ENCODE results near the gene NCAPD2. TPM values are rescaled to one million over a fixed set of nuclear protein-coding genes. Genes with fewer than 3 reads are reported as not detected.

Gene NCAPD2
- total RNA-seq, 1 donor from 2014 or later = 11.7 TPM

DNA sequence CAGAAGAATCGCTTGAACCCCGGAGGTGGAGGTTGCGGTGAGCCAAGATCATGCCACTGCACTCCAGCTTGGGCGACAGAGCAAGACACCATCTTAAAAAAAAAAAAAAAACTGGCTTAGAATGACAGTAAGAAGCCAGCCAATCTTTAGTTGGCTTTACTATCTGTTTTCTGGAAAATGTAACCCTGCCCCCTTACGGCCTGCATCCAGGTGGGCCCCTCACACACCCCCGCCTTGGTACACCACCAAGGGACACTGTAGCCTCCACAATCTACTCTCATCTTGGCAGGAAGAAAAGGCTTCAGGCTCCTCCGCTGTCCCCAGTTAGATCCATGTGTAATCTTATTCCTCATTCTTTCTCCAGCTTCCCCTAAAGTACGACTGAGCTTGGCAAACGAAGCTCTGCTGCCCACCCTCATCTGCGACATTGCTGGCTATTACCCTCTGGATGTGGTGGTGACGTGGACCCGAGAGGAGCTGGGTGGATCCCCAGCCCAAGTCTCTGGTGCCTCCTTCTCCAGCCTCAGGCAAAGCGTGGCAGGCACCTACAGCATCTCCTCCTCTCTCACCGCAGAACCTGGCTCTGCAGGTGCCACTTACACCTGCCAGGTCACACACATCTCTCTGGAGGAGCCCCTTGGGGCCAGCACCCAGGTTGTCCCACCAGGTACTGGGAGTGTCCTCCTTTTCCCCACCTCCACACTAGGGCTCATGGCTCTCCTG is 35.5 kb upstream of the NCAPD2 start:
- peak in 1 of 2 donors; percentile 5 for DNase-seq (ENCODE audit: low spot score in 2 of 2)
- H3K36me3 ChIP-seq = peaks cover 63 to 86% of the 10 kb centered on the region in 2 donors

DNA sequence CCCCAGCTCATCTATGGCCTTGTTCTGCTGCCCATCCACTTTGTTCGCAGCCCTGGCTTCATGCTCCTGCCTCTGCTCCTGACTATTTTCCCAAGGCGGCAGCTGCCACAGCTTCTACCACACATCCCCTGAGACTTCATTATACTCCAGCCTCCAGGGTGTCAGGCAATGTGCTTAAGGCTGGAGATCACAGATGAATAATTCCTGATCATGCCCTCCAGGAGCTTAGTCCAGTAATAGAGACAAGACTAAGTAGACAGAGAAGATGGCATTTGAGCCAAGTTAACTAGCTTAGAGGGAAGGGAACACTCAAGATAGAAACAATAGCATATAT is 34.9 kb upstream of the NCAPD2 start:
- Histone ChIP-seq H3K27me3 (no peaks in the 10 kb centered on the region), H3K9me3 (no peaks in the 10 kb centered on the region), H3K36me3 (peaks cover 68 to 89% of the 10 kb centered on the region in 2 donors), H3K27ac (no peak overlapping the region), H3K4me3 (no peak overlapping the region), H3K4me1 (no peaks in the 10 kb centered on the region)
- TF ChIP-seq, protein P1, sequence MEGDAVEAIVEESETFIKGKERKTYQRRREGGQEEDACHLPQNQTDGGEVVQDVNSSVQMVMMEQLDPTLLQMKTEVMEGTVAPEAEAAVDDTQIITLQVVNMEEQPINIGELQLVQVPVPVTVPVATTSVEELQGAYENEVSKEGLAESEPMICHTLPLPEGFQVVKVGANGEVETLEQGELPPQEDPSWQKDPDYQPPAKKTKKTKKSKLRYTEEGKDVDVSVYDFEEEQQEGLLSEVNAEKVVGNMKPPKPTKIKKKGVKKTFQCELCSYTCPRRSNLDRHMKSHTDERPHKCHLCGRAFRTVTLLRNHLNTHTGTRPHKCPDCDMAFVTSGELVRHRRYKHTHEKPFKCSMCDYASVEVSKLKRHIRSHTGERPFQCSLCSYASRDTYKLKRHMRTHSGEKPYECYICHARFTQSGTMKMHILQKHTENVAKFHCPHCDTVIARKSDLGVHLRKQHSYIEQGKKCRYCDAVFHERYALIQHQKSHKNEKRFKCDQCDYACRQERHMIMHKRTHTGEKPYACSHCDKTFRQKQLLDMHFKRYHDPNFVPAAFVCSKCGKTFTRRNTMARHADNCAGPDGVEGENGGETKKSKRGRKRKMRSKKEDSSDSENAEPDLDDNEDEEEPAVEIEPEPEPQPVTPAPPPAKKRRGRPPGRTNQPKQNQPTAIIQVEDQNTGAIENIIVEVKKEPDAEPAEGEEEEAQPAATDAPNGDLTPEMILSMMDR (IDR thresholded peaks at IDR 0.05) = no peak
- intact Hi-C loops (cut with DNase I) = no loop called here
- DNase-seq (ENCODE audit: low spot score in 2 of 2) = no peak

More for the DNA sequence above, 35.5 kb upstream of the NCAPD2 start:
- TF ChIP-seq, protein P1 (IDR thresholded peaks at IDR 0.05) = no peak
- no peaks in the 10 kb centered on the region for H3K27me3 ChIP-seq
- no peak overlapping the region for H3K27ac ChIP-seq
- H3K4me1 ChIP-seq = peaks cover 0 to under 1% of the 10 kb centered on the region in 2 donors
- intact Hi-C loops (cut with DNase I) = no loop called here
- H3K4me3 ChIP-seq = no peak overlapping the region
- no peaks in the 10 kb centered on the region for H3K9me3 ChIP-seq

DNA sequence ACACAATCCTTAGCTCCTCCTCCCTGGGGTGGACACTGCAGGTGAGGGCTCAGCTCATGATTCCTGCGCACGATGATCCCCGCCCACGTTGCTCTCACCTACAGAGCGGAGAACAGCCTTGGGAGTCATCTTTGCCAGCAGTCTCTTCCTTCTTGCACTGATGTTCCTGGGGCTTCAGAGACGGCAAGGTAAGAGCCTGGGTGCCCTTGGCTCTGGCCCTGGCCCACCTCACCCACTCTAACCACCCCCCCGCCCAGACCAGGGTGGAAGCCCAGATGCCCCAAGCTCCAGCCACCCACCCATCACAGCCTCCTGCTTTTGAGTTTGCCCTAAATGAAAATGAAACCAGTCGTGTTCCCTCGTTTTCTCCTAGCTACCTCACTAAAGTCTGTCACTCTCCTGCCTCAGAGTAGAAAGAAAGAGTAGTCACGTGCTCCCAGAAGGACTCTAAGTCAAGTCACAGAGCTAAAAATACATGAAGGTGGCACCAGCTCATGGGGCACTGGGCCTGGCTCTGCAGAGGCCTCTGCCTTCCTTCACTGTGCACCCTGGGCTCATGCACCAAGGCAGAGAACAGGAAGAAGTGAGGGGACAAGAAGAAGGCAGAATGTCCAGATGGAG is 33.0 kb upstream of the NCAPD2 start:
- Histone ChIP-seq H3K9me3 (no peaks in the 10 kb centered on the region), H3K4me1 (no peaks in the 10 kb centered on the region), H3K27ac (peak overlapping the region in 1 of 2 donors; percentile 6), H3K4me3 (no peak overlapping the region), H3K36me3 (peaks cover 72 to 91% of the 10 kb centered on the region in 2 donors), H3K27me3 (no peaks in the 10 kb centered on the region)
- TF ChIP-seq, protein P1 (IDR thresholded peaks at IDR 0.05) = no peak
- intact Hi-C loops (cut with DNase I) = no loop called here
- DNase-seq (ENCODE audit: low spot score in 2 of 2) = peak in 1 of 2 donors; percentile 45

DNA sequence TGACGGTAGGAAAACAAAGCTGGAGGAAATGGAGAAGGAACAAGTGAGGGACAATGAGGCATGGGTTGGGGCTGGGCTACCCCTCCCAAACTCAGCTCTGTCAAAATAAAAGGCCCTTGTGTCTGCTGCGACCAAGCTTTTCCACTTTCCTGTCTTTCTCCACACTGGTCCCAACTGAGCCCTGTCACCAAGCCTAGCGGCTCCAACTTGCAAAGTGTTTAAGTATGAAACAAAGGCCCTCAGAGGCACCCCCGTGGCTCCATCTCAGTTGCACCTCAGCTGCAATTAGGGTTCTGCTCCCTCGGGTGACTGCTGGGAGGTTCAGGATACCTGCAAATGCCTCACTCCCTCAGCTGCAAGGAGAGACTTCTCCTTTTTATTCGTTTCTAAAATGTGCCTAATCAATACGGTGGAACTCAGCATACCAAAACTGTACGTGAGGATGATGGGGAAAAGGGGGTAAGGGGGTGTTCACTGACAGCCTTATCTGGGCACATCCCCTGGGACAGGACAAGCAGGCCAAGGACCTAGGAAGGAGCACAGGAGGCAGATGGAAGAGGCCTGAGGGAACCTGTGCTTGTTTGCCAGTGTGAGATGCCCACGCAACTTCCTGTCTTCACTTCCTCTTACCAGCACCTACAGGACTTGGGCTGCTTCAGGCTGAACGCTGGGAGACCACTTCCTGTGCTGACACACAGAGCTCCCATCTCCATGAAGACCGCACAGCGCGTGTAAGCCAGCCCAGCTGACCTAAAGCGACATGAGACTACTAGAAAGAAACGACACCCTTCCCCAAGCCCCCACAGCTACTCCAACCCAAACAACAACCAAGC is 32.3 kb upstream of the NCAPD2 start:
- intact Hi-C loops (cut with DNase I) = no loop called here
- H3K27ac ChIP-seq = peak overlapping the region; percentile 6 to 20
- no peaks in the 10 kb centered on the region for H3K27me3 ChIP-seq
- H3K9me3 ChIP-seq = no peaks in the 10 kb centered on the region
- TF ChIP-seq, protein P1 (IDR thresholded peaks at IDR 0.05) = no peak
- H3K4me3 ChIP-seq = no peak overlapping the region
- peaks cover 74 to 93% of the 10 kb centered on the region in 2 donors for H3K36me3 ChIP-seq
- no peaks in the 10 kb centered on the region for H3K4me1 ChIP-seq
- DNase-seq (ENCODE audit: low spot score in 2 of 2) = peak; percentile 66 to 84

DNA sequence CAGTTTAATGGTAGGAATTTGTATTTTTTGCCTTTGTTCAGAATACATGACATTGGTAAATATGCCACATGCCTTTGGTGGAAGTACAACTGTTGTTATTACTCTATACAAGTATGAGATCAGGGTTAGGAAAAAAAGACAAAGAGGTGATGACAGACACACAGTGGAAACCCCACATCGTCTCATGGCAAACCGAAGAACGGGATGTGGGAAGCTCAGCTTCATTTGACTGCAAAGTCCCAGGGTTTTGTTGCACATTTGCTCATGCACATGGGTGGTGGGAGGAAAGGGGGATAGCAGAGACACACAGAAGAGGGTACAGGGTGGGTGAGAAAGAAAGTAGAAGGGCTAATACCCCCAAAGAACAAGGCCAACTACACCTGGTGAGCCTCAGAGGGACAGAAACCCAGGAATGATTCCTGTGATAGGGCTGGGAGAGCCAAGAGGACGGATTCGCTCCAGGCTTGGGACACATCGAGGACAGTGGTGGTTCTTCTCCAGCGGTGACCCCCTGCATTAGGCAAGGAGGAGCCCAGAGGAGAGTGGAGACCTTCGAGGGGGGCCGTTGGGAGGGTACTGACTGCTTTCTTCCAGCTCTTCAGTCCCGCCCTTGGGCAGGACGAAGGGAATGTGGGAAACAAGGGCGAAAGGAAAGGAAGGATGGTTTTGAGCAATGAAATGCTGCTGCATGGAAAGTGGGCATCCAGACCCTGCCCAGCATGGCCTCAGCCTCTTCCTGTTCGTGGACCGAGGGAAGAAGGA is 31.5 kb upstream of the NCAPD2 start:
- TF ChIP-seq, protein P1 (IDR thresholded peaks at IDR 0.05) = no peak
- no peaks in the 10 kb centered on the region for H3K27me3 ChIP-seq
- no peak overlapping the region for H3K4me3 ChIP-seq
- intact Hi-C loops (cut with DNase I) = no loop called here
- no peaks in the 10 kb centered on the region for H3K4me1 ChIP-seq
- peaks cover 66 to 85% of the 10 kb centered on the region in 2 donors for H3K36me3 ChIP-seq
- DNase-seq (ENCODE audit: low spot score in 2 of 2) = peak in 1 of 2 donors; percentile 60
- H3K9me3 ChIP-seq = no peaks in the 10 kb centered on the region
- H3K27ac ChIP-seq = peak overlapping the region in 1 of 2 donors; percentile 20

All from ascending aorta (tissue), 2 donors.